Esophagus muscularis mucosa (tissue), 3 donors: ENCODE data around the gene ZC3HAV1.

Source experiments
- CTCF ChIP-seq, 3 experiments: fragments of 200-600 bp in 2 of 3; fragments of 450-650 bp in 1 of 3; sonication (generic) in 2 of 3; IDR thresholded peaks; one replicate each; pipeline ENCODE4 v1.5.1; 2017 to 2019; ENCODE audit warnings: antibody characterized with exemption in 3 of 3, mild to moderate bottlenecking in 2 of 3, moderate library complexity in 1 of 3
- POLR2A ChIP-seq: fragments of 450-650 bp; IDR thresholded peaks from one replicate; pipeline ENCODE4 v1.6.1; 2017; ENCODE audit warnings: antibody characterized with exemption, moderate library complexity, mild to moderate bottlenecking, low read depth
- POLR2AphosphoS5 ChIP-seq, 2 donors: sonication (generic); formaldehyde crosslinking; IDR thresholded peaks; one replicate each; pipeline ENCODE4 v1.6.1; 2017; ENCODE audit warnings: antibody characterized with exemption in 2 of 2

- TF ChIP-seq CTCF (IDR thresholded peaks at IDR 0.05) (no peak), POLR2A (no peak), POLR2AphosphoS5 (IDR thresholded peaks at IDR 0.05) (no peak)
Measured at GRCh38 chr7:139079861-139080260, 29.7 kb downstream of the ZC3HAV1 start.
